Measurements from ENCODE around the gene ZFPM1. TPM values are rescaled to one million over a fixed set of nuclear protein-coding genes. Genes with fewer than 3 reads are reported as not detected.

The ZFPM1 gene
- total RNA-seq, 1 donor from 2014 or later, result 5.5 TPM

DNA sequence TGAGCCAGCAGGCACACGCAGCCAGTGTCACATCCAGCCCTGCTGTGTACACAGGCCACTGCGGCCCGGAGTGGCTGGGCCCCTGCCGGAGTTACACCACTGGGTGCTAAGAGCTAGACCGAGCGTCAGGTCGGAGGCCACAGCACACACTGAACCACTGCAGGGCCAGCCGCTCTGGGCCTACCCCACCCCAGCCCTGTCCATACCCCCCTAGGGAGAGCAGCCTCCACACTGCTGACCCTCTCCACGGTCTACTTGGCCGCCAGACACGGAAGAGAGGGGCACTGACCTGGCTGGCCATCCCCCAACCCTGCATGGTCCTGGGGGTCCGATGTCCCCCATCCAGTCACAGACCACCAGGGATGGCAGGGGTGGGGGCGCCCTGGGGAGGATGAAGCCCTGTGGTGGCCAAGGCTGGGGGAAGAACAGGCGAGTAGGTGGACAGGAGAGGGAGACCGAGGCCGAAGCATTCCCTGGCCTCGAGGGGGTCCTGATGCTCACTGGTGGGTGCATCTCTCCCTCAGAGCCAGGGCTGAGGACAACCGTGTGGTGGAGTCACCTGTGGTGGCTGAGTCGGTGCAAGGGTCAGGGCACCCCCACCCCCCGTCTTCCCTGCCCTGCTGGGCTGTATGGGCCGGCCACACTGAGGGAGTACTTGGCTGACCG is 82.2 kb downstream of the ZFPM1 start:
- intact Hi-C loops (cut with DNase I), result loop anchor here (2.0 kb wide), 2 partner anchors 35 to 83 kb away; partner anchors contain the start of genes ZC3H18 and ZFPM1
- Histone ChIP-seq H3K4me1 (peaks cover 0 to 12% of the 10 kb centered on the region in 2 donors), H3K4me3 (peak overlapping the region; percentile 80 to 94), H3K27me3 (no peaks in the 10 kb centered on the region), H3K9me3 (no peaks in the 10 kb centered on the region), H3K36me3 (no peaks in the 10 kb centered on the region), H3K27ac (no peak overlapping the region)
- no peak for DNase-seq (ENCODE audit: low spot score in 2 of 2)
- TF ChIP-seq, protein P1, sequence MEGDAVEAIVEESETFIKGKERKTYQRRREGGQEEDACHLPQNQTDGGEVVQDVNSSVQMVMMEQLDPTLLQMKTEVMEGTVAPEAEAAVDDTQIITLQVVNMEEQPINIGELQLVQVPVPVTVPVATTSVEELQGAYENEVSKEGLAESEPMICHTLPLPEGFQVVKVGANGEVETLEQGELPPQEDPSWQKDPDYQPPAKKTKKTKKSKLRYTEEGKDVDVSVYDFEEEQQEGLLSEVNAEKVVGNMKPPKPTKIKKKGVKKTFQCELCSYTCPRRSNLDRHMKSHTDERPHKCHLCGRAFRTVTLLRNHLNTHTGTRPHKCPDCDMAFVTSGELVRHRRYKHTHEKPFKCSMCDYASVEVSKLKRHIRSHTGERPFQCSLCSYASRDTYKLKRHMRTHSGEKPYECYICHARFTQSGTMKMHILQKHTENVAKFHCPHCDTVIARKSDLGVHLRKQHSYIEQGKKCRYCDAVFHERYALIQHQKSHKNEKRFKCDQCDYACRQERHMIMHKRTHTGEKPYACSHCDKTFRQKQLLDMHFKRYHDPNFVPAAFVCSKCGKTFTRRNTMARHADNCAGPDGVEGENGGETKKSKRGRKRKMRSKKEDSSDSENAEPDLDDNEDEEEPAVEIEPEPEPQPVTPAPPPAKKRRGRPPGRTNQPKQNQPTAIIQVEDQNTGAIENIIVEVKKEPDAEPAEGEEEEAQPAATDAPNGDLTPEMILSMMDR (IDR thresholded peaks at IDR 0.05), result no peak

DNA sequence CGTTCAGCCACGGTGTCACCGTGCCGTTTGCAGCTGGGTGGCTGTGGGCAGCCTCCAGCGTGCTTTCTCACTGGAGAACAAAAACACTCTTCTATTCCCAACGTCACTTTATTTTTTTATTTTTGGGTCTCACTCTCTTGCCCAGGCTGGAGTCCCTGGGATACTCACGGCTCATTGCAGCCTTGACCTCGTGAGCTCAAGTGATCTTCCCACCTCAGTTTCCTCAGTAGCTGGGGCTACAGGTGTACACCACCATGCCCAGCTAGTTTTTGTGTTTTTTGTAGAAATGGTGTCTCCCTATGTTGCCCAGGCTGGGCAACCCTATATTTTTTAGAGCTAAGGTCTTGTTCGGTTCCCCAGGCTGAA is 82.8 kb downstream of the ZFPM1 start:
- H3K4me3 ChIP-seq, result no peak overlapping the region
- no peaks in the 10 kb centered on the region for H3K9me3 ChIP-seq
- TF ChIP-seq, protein P1 (IDR thresholded peaks at IDR 0.05), result no peak
- peaks cover 0 to 12% of the 10 kb centered on the region in 2 donors for H3K4me1 ChIP-seq
- H3K27ac ChIP-seq, result no peak overlapping the region
- DNase-seq (ENCODE audit: low spot score in 2 of 2), result no peak
- no peaks in the 10 kb centered on the region for H3K36me3 ChIP-seq
- intact Hi-C loops (cut with DNase I), result loop anchor here (2.0 kb wide), 2 partner anchors 35 to 83 kb away; partner anchors contain the start of genes ZC3H18 and ZFPM1
- no peaks in the 10 kb centered on the region for H3K27me3 ChIP-seq

DNA sequence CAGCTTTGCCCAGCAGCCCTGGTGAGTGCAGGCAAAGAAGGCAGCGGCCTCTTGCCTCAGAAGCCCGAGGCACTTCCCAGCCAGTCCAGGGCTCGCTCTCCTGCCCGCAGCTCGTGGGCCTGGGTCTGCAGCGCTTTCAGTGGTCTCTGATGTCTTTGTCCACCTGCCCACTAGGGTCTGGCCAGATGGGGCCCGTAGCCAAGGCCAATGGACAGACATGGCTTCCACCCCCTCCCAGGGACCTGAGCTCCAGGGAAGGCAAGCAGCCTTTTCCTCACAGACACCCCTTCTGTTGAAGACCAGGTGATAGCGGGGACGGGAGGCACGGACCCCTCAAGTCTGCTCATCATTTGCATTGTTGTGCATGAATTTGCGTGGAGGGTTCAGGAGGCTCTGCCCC is 83.4 kb downstream of the ZFPM1 start:
- DNase-seq (ENCODE audit: low spot score in 2 of 2), result no peak
- Histone ChIP-seq H3K9me3 (no peaks in the 10 kb centered on the region), H3K4me3 (no peak overlapping the region), H3K27me3 (no peaks in the 10 kb centered on the region), H3K4me1 (peaks cover 0 to 12% of the 10 kb centered on the region in 2 donors), H3K27ac (no peak overlapping the region), H3K36me3 (no peaks in the 10 kb centered on the region)
- intact Hi-C loops (cut with DNase I), result no loop called here
- TF ChIP-seq, protein P1 (IDR thresholded peaks at IDR 0.05), result no peak

DNA sequence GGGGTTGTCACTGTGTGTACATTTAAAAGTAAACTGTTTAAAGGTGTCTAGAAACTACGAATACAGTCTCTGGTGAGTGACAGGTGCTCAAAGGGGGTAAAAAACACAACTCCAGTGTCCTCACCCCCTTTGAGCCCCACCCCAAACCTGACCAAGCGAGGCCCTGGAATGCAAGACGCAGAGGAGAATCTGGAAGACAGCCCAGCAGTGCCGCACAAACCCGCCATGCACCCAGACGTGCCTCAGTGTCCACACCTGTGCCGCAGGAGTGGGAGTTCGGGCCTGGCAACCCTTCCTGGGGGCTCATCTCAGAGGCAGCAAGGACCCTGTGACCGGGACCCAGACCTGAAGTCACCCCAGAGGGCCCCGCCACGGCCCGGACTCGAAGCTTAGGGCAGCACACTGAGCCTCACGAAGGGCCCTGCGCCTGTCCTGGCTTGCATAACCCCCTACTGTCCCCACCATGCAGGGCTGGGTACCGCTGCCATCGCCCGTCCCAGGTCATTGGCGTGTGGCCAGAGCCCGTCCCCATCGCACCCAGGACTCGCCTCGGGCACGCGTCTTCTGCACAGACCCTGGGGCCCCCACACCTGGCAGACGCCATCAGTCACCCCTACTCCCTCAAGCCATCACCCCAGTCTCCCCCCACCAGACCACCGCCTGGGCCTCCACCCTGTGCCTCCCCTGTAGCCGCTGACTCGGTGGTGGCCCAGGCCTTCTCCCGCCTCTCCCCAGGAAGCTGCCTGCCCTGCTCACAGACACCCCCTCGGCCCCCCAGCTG is 84.1 kb downstream of the ZFPM1 start:
- no peak for DNase-seq (ENCODE audit: low spot score in 2 of 2)
- no peaks in the 10 kb centered on the region for H3K9me3 ChIP-seq
- no peak overlapping the region for H3K4me3 ChIP-seq
- intact Hi-C loops (cut with DNase I), result no loop called here
- H3K4me1 ChIP-seq, result peaks cover 0 to 12% of the 10 kb centered on the region in 2 donors
- no peaks in the 10 kb centered on the region for H3K27me3 ChIP-seq
- TF ChIP-seq, protein P1 (IDR thresholded peaks at IDR 0.05), result no peak
- no peak overlapping the region for H3K27ac ChIP-seq
- no peaks in the 10 kb centered on the region for H3K36me3 ChIP-seq

DNA sequence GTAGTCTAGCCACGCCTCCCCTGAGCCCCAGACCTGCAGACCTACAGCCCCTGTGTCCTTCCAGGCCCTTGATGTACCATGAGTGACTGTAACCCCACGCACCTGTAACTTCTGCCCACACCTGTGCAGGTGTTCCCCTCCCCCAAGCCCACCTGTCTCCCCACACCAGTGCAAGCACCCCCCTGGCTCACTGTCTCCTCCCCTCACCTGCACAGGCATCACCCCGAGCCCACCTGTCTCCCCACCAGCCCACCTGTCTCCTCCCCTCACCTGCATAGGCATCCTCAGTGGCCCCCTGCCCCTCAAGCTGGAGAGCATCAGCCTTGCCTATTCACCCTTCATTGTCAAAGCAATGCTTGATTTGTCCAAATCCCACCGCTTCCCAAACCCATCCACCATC is 84.8 kb downstream of the ZFPM1 start:
- H3K4me1 ChIP-seq, result peaks cover 0 to 12% of the 10 kb centered on the region in 2 donors
- TF ChIP-seq, protein P1 (IDR thresholded peaks at IDR 0.05), result no peak
- H3K4me3 ChIP-seq, result no peak overlapping the region
- no peak overlapping the region for H3K27ac ChIP-seq
- H3K9me3 ChIP-seq, result peaks cover 5 to 6% of the 10 kb centered on the region in 2 donors
- intact Hi-C loops (cut with DNase I), result no loop called here
- DNase-seq (ENCODE audit: low spot score in 2 of 2), result no peak
- no peaks in the 10 kb centered on the region for H3K27me3 ChIP-seq
- H3K36me3 ChIP-seq, result no peaks in the 10 kb centered on the region

All from ascending aorta (tissue), 2 donors.